ENCODE measurements around the gene PDZK1. TPM values are rescaled to one million over a fixed set of nuclear protein-coding genes. Genes with fewer than 3 reads are reported as not detected.
"Not testable (repeated sequence)": the region's sequence is repeated elsewhere in the genome, so short reads cannot be mapped to it uniquely, and the experiment has no call there.

The PDZK1 gene
- total RNA-seq, 1 donor from 2014 or later, result 0.78 TPM

GRCh38 chr1:145656245-145656943 lies 50.8 kb downstream of the PDZK1 start:
- not testable (repeated sequence) for DNase-seq

- DNase-seq, result not testable (repeated sequence)
These were observed 63.2 kb downstream of the PDZK1 start for GRCh38 chr1:145643990-145644389.

DNA sequence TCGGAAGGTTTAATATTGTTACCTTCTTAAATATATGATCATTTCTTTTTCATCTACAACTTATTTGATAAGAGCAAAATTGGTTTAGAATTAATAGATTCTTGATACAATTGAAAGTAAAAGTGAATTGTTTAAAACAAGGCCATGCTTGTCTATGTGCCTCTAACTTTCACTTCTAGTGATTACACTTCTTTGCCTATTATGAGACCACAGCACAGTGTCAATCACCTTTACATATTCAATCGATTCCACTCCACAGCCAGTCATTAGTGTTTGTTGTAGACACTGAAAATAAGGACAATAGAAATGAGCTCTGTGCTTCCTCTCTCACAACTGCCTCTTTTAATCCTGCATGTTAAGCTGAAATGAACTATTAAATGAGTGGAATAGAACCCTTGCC lies 65.3 kb downstream of the PDZK1 start:
- DNase-seq, result not testable (repeated sequence)

GRCh38 chr1:145636237-145636636 lies 70.9 kb downstream of the PDZK1 start:
- not testable (repeated sequence) for DNase-seq

DNA sequence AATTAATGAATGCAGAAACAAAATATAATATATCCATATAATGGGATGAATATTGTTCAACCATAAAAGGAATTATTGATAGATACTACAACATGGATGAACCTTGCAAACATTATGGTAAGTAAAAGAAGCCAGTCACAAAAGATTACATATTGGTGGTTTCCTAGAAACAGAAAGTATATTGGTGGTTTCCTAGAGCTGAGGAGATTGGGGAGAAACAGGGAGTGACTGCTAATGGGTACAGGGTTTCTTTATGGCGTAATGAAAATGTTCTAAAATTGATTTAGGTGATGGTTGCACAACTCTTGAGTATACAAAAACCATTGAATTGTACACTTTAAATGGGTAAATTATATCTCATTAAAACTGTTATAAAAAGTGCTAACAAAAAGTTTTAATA lies 85.0 kb downstream of the PDZK1 start:
- DNase-seq, result not testable (repeated sequence)

Other genes starting within 250 kb of the PDZK1 start
- 38.4 TPM for gene GPR89A, start 99.4 kb downstream of the PDZK1 start, total RNA-seq
- 0.16 TPM for gene CD160, start 12.1 kb upstream of the PDZK1 start, total RNA-seq
- 25.7 TPM for gene RNF115, start 116.7 kb upstream of the PDZK1 start, total RNA-seq
- 31.5 TPM for gene POLR3C, start 116.8 kb upstream of the PDZK1 start, total RNA-seq
- 2.7 TPM for gene NUDT17, start 138.3 kb upstream of the PDZK1 start, total RNA-seq
- gene PIAS3, start 151.7 kb upstream of the PDZK1 start, total RNA-seq, result 5.0 TPM
- gene ANKRD35, start 178.5 kb upstream of the PDZK1 start, total RNA-seq, result 0.62 TPM
- 1.4 TPM for gene ITGA10, start 202.7 kb upstream of the PDZK1 start, total RNA-seq
- 30.9 TPM for gene PEX11B, start 211.3 kb upstream of the PDZK1 start, total RNA-seq
- gene RBM8A, start 220.1 kb upstream of the PDZK1 start, total RNA-seq, result 81.6 TPM

All from occipital lobe (tissue), 2 donors.